IMR-90 (cell line): ENCODE measurements around the gene PLBD1. TPM values are rescaled to one million over a fixed set of nuclear protein-coding genes. Genes with fewer than 3 reads are reported as not detected.

Experiments
- ATAC-seq: fragments of 200-7000 bp; cut with Tn5 transposase; 2 replicates; pipeline ENCODE4 v1.9.1; 2020; ENCODE audit warnings: low read depth, mild to moderate bottlenecking, moderate library complexity
- BruUV-seq: library from RNA; stranded (reverse); fragments of 400-500 nt; replicated peaks from 2 replicates; lab custom pipeline; 2021; lab: Mats Ljungman, UMichigan
- CTCF ChIA-PET: fragments of 300-600 bp; formaldehyde crosslinking; extraction: SDS; loops from one replicate; lab custom pipeline; 2021; ENCODE audit warnings: antibody characterized with exemption; lab: Yijun Ruan, JAX
- POLR2A ChIA-PET: fragments of 300-600 bp; sonication (Branson Sonifier 250); formaldehyde crosslinking; loops from one replicate; lab custom pipeline; 2022; ENCODE audit warnings: antibody characterized with exemption; ENCODE audit not compliant: unreplicated experiment; lab: Charles Lee
- DNase-seq: peaks from one replicate; pipeline ENCODE4 v3.0.0; 2013
- H2AFZ ChIP-seq: replicated peaks from 2 replicates; pipeline ENCODE3; 2013; ENCODE audit warnings: low read length, mild to moderate bottlenecking; ENCODE audit not compliant: poor library complexity
- H2AK5ac ChIP-seq: 2 replicates; pipeline ENCODE4 v1.6.1; 2013; ENCODE audit warnings: low read depth, low read length, inconsistent platforms
- H2AK9ac ChIP-seq: replicated peaks from 2 replicates; pipeline ENCODE3; 2013; ENCODE audit warnings: mild to moderate bottlenecking, low read depth, low read length, moderate library complexity; ENCODE audit not compliant: poor library complexity
- H2BK120ac ChIP-seq: 2 replicates; pipeline ENCODE4 v1.6.1; 2013; ENCODE audit warnings: low read depth, low read length, inconsistent platforms
- H2BK15ac ChIP-seq: 3 replicates; pipeline ENCODE4 v1.6.1; 2013; ENCODE audit warnings: low read depth, low read length, inconsistent platforms
- H2BK20ac ChIP-seq: 2 replicates; pipeline ENCODE4 v1.6.1; 2013; ENCODE audit warnings: low read depth, mild to moderate bottlenecking, inconsistent platforms, low read length, moderate library complexity
- H2BK5ac ChIP-seq: 2 replicates; pipeline ENCODE4 v1.6.1; 2013; ENCODE audit warnings: mild to moderate bottlenecking, low read depth, low read length, inconsistent platforms; ENCODE audit not compliant: poor library complexity, severe bottlenecking
- H3K14ac ChIP-seq: replicated peaks from 2 replicates; pipeline ENCODE4 v1.6.1; 2013; ENCODE audit warnings: low read depth, low read length, inconsistent platforms
- H3K18ac ChIP-seq: 2 replicates; pipeline ENCODE4 v1.6.1; 2013; ENCODE audit warnings: low read depth, low read length, control low read depth
- H3K23ac ChIP-seq: 2 replicates; pipeline ENCODE4 v1.6.1; 2013; ENCODE audit warnings: low read depth, low read length, inconsistent platforms
- H3K27ac ChIP-seq: 2 replicates; pipeline ENCODE4 v1.5.1; 2013; ENCODE audit warnings: mild to moderate bottlenecking, control low read depth, low read length; ENCODE audit not compliant: insufficient read depth
- H3K27me3 ChIP-seq: 2 replicates; pipeline ENCODE4 v1.6.1; 2013; ENCODE audit warnings: low read length; ENCODE audit not compliant: control insufficient read depth, insufficient read depth
- H3K36me3 ChIP-seq: 2 replicates; pipeline ENCODE4 v1.6.1; 2013; ENCODE audit warnings: low read length, mixed read lengths; ENCODE audit not compliant: control insufficient read depth, insufficient read depth
- H3K4ac ChIP-seq: 2 replicates; pipeline ENCODE4 v1.6.1; 2013; ENCODE audit warnings: low read depth, low read length, inconsistent platforms
- H3K4me1 ChIP-seq: 2 replicates; pipeline ENCODE4 v1.6.1; 2013; ENCODE audit warnings: low read length, mixed read lengths; ENCODE audit not compliant: control insufficient read depth, insufficient read depth
- H3K4me2 ChIP-seq: 2 replicates; pipeline ENCODE4 v1.6.1; 2013; ENCODE audit warnings: low read depth, mild to moderate bottlenecking, control low read depth, low read length, moderate library complexity
- H3K4me3 ChIP-seq: 2 replicates; pipeline ENCODE4 v1.5.1; 2013; ENCODE audit warnings: low read depth, mild to moderate bottlenecking, control low read depth, low read length, moderate library complexity; ENCODE audit not compliant: insufficient read depth
- H3K56ac ChIP-seq: 2 replicates; pipeline ENCODE4 v1.6.1; 2013; ENCODE audit warnings: low read length, inconsistent platforms; ENCODE audit not compliant: insufficient read depth; ENCODE audit errors: extremely low read depth
- H3K79me1 ChIP-seq, 2 experiments: 2 replicates each; pipeline ENCODE4 v1.6.1; 2013; ENCODE audit warnings: low read length in 2 of 2, inconsistent platforms in 1 of 2, low read depth in 1 of 2
- H3K9ac ChIP-seq: 2 replicates; pipeline ENCODE4 v1.6.1; 2013; ENCODE audit warnings: low read depth, low read length, control low read depth
- H3K9me1 ChIP-seq: 2 replicates; pipeline ENCODE4 v1.6.1; 2013; ENCODE audit warnings: low read length, inconsistent platforms; ENCODE audit not compliant: insufficient read depth
- H3K9me3 ChIP-seq: 2 replicates; pipeline ENCODE4 v1.6.1; 2013; ENCODE audit warnings: low read length; ENCODE audit not compliant: control insufficient read depth, insufficient read depth
- H4K20me1 ChIP-seq: 2 replicates; pipeline ENCODE4 v1.6.1; 2013; ENCODE audit warnings: low read length, inconsistent platforms; ENCODE audit not compliant: insufficient read depth
- H4K5ac ChIP-seq: 2 replicates; pipeline ENCODE4 v1.6.1; 2013; ENCODE audit warnings: mild to moderate bottlenecking, low read depth, low read length, control low read depth
- H4K8ac ChIP-seq, 2 experiments: 2 replicates each; pipeline ENCODE4 v1.6.1; 2013; ENCODE audit warnings: low read depth in 2 of 2, low read length in 2 of 2, control low read depth in 1 of 2, inconsistent platforms in 1 of 2
- H4K91ac ChIP-seq: 2 replicates; pipeline ENCODE4 v1.6.1; 2013; ENCODE audit warnings: low read depth, low read length, inconsistent platforms; ENCODE audit not compliant: insufficient read depth
- CHD1 ChIP-seq: IDR thresholded peaks from 2 replicates; pipeline ENCODE4 v1.6.1; 2012; ENCODE audit warnings: low read depth, low read length, improper control_type of control experiment
- FOS ChIP-seq: fragments of 150-350 bp; IDR thresholded peaks from 2 replicates; pipeline ENCODE4 v1.6.1; 2016; ENCODE audit warnings: low read depth, low read length
- MAZ ChIP-seq: IDR thresholded peaks from 2 replicates; pipeline ENCODE4 v1.6.1; 2012; ENCODE audit warnings: low read depth, mild to moderate bottlenecking, low read length, improper control_type of control experiment, moderate library complexity, borderline replicate concordance
- MXI1 ChIP-seq: IDR thresholded peaks from 2 replicates; pipeline ENCODE4 v1.6.1; 2012; ENCODE audit warnings: low read depth, mild to moderate bottlenecking, low read length, moderate library complexity, borderline replicate concordance
- POLR2A ChIP-seq: IDR thresholded peaks from 2 replicates; pipeline ENCODE4 v1.6.1; 2012; ENCODE audit warnings: mild to moderate bottlenecking, low read depth, low read length
- RAD21 ChIP-seq: IDR thresholded peaks from 2 replicates; pipeline ENCODE4 v1.6.1; 2012; ENCODE audit warnings: low read length, improper control_type of control experiment
- RFX5 ChIP-seq: IDR thresholded peaks from 2 replicates; pipeline ENCODE4 v1.8.0; 2012; ENCODE audit warnings: low read depth, mild to moderate bottlenecking, low read length, moderate library complexity
- SMC3 ChIP-seq: fragments of 150-350 bp; IDR thresholded peaks from 2 replicates; pipeline ENCODE4 v1.6.1; 2016; ENCODE audit warnings: low read depth, mild to moderate bottlenecking, antibody characterized with exemption, low read length, moderate library complexity
- USF2 ChIP-seq: fragments of 150-350 bp; IDR thresholded peaks from 2 replicates; pipeline ENCODE4 v1.6.1; 2017; ENCODE audit warnings: mild to moderate bottlenecking, antibody characterized with exemption, low read length, low read depth
- WGBS, 2 experiments: methylation state at CpG; one replicate each; pipeline versions ENCODE4 v1.1.5 to v1.1.7; 2013; ENCODE audit warnings: missing lambda C conversion rate in 2 of 2; ENCODE audit not compliant: insufficient read length in 1 of 2; ENCODE audit errors: extremely low coverage in 2 of 2; 5-methylcytosine and 5-hydroxymethylcytosine counted together
- dilution Hi-C: fragments of 300-500 bp; cut with HindIII; formaldehyde crosslinking; loops from one replicate; pipeline ENCODE4 v1.14.3; 2018; ENCODE audit warnings: low sequenced_read_pairs; ENCODE audit not compliant: unreplicated experiment
- in situ Hi-C: fragments of 300-500 bp; cut with MboI; formaldehyde crosslinking; loops from 3 replicates; pipeline ENCODE4 v1.14.3; 2019; ENCODE audit warnings: low sequenced_read_pairs, inconsistent platforms, mixed read lengths
- intact Hi-C: fragments of 100-400 bp; cut with micrococcal nuclease; formaldehyde crosslinking; loops from 2 replicates; pipeline ENCODE4 v1.10.0; 2022
- polyA plus RNA-seq, 3 experiments: library from polyadenylated mRNA; depleted of rRNA; stranded (reverse); fragments of >200 nt; gene quantifications; 2 replicates each; pipeline ENCODE4 v1.2.3, GENCODE V29; 2012; ENCODE audit warnings: low replicate concordance in 1 of 3
- total RNA-seq: library from RNA; depleted of rRNA; stranded (reverse); fragments of >200 nt; gene quantifications from 2 replicates; pipeline ENCODE4 v1.2.3, GENCODE V29; 2012

The PLBD1 gene
- total and polyA plus RNA-seq, 2 of the 4 experiments (the other 2 are of a cell fraction) = under 0.01 TPM; not detected in 1

- no peak overlapping the region for H3K14ac ChIP-seq
- no peaks in the 10 kb centered on the region for H3K36me3 ChIP-seq
- H3K9ac ChIP-seq = no peak overlapping the region
- no peak overlapping the region for H4K8ac ChIP-seq
- H3K9me3 ChIP-seq = peaks cover 5% of the 10 kb centered on the region
- no peak overlapping the region for H4K5ac ChIP-seq
- BruUV-seq = no TSS peak
- no peak overlapping the region for H2BK20ac ChIP-seq
- no peaks in the 10 kb centered on the region for H4K20me1 ChIP-seq
- POLR2A ChIA-PET = no interaction called here
- H2BK120ac ChIP-seq = no peak overlapping the region
- no peak overlapping the region for H2BK15ac ChIP-seq
- no peak overlapping the region for H4K91ac ChIP-seq
- no peak for TF ChIP-seq SMC3
- no peak for TF ChIP-seq POLR2A
- no peak for TF ChIP-seq FOS
- TF ChIP-seq MXI1 = no peak
- no peak for TF ChIP-seq RAD21
- TF ChIP-seq MAZ = no peak
- TF ChIP-seq CHD1 = no peak
- TF ChIP-seq USF2 = no peak
- no peak for TF ChIP-seq RFX5
- WGBS, 2 experiments = no CpG with 5 or more reads among the region's 1 CpG
- no peak overlapping the region for H2AFZ ChIP-seq
- CTCF ChIA-PET = interaction anchor here (0.5 kb wide), 1 partner anchor 49 kb away, joined by 3 read pairs; no protein-coding TSS in a partner anchor
- H3K9me1 ChIP-seq = no peaks in the 10 kb centered on the region
- H3K23ac ChIP-seq = no peak overlapping the region
- ATAC-seq (no peak), DNase-seq (no peak)
- no peak overlapping the region for H3K18ac ChIP-seq
- H3K56ac ChIP-seq = no peak overlapping the region
- no peak overlapping the region for H3K27ac ChIP-seq
- H3K4me2 ChIP-seq = no peak overlapping the region
- H2BK5ac ChIP-seq = no peak overlapping the region
- H3K27me3 ChIP-seq = no peaks in the 10 kb centered on the region
- H2AK5ac ChIP-seq = no peak overlapping the region
- dilution Hi-C loops = no loop called here
- intact Hi-C loops = no loop called here
- no peak overlapping the region for H3K4ac ChIP-seq
- no peak overlapping the region for H3K4me3 ChIP-seq
- no peak overlapping the region for H2AK9ac ChIP-seq
- no peaks in the 10 kb centered on the region for H3K4me1 ChIP-seq
- in situ Hi-C loops = no loop called here
- H3K79me1 ChIP-seq = no peaks in the 10 kb centered on the region
Measured at GRCh38 chr12:14591719-14592118, 24.0 kb upstream of the PLBD1 start.
